GM12875 (cell line): ENCODE data around the gene FBXW12.

Source experiments
- H3K4me3 ChIP-seq: one replicate; pipeline ENCODE4 v1.5.1; 2011; ENCODE audit warnings: low read depth, low read length, control low read depth
- TF ChIP-seq, protein P1 (sequence below): IDR thresholded peaks from 2 replicates; pipeline ENCODE4 v1.5.1; 2011; ENCODE audit warnings: low read depth, mild to moderate bottlenecking, control low read depth, inconsistent platforms, low read length, moderate library complexity, borderline replicate concordance; ENCODE audit not compliant: insufficient read depth

The FBXW12 gene

DNA sequence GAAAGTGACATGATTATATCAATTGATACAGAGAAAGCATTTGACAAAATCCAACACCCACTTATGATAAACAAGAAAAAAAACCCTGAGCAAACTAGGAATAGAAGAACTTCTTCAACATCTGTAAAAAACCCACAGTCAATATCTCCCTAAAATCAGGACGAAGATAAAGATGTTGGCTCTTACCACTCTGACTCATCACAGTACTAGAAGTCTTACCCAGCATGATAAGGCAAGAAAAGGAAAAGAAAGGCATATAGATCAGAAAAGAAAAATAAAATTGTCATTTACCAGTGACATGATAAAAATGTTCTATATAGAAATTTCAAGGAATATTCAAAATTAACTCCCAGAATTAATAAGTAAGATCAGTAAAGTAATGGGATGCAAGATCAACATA, 7.2 kb upstream of the FBXW12 start:
- H3K4me3 ChIP-seq = no peak overlapping the region
- TF ChIP-seq, protein P1, sequence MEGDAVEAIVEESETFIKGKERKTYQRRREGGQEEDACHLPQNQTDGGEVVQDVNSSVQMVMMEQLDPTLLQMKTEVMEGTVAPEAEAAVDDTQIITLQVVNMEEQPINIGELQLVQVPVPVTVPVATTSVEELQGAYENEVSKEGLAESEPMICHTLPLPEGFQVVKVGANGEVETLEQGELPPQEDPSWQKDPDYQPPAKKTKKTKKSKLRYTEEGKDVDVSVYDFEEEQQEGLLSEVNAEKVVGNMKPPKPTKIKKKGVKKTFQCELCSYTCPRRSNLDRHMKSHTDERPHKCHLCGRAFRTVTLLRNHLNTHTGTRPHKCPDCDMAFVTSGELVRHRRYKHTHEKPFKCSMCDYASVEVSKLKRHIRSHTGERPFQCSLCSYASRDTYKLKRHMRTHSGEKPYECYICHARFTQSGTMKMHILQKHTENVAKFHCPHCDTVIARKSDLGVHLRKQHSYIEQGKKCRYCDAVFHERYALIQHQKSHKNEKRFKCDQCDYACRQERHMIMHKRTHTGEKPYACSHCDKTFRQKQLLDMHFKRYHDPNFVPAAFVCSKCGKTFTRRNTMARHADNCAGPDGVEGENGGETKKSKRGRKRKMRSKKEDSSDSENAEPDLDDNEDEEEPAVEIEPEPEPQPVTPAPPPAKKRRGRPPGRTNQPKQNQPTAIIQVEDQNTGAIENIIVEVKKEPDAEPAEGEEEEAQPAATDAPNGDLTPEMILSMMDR = no peak

DNA sequence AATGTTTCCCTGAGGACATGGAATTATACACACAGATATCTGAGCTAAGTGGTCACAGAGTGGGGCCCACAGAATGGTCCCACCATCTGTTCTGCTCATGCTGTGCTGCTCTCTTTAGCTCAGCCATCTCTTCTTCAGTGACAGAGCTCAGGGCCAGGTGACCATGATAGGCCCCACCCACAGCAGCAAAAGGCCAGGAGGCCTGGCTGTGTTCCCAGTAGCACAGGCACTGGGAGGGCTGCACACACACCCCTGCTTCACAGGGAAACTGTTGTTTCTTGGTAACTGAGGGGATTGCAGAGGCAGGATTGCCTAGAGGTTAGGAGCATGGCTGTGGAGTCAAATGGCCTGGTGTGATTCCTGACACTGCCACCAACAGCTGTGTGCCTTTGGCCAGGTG, 4.8 kb upstream of the FBXW12 start:
- TF ChIP-seq, protein P1 = no peak
- H3K4me3 ChIP-seq = no peak overlapping the region

GRCh38 chr3:48369693-48370332, 2.2 kb upstream of the FBXW12 start:
- H3K4me3 ChIP-seq = no peak overlapping the region
- TF ChIP-seq, protein P1 = no peak

DNA sequence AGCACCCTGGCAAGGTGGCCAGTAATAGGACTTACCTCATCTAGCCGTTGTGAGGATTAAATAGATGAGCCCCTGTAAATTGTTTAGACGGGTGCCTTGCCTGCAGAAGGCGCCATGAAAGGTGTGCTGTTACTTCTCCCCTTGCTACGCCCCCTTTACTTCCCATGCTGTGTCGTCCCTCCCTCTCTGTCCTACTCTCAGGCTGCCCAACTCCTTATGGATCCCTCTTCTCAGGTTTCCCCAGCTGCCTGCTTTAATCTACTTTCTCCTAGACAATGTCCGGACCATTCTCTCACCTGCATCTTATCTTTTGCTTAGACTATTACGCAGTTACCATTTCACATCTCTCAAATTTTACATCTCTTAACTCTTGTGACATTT, 1.7 kb upstream of the FBXW12 start:
- TF ChIP-seq, protein P1 = no peak
- H3K4me3 ChIP-seq = no peak overlapping the region

DNA sequence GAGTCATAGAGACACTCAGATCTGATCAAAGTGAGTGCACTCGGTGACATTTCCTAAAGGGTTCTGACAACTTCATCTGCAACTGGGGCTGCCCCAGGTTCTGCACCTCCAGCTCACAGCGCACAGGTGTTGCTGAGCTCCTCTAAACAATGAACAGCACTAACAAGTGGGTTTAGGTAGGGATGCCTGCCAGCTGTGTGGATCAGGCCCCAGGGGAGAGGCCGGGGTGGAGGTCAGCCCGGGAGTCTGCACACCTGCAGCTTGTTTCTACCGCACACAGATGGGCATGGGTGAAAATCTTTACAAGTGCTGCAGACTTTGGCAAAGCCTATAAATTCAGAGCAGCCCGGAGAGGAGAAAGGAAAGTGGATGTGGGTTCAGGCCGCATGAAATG, 355 bp downstream of the FBXW12 start:
- TF ChIP-seq, protein P1 = no peak
- no peak overlapping the region for H3K4me3 ChIP-seq

DNA sequence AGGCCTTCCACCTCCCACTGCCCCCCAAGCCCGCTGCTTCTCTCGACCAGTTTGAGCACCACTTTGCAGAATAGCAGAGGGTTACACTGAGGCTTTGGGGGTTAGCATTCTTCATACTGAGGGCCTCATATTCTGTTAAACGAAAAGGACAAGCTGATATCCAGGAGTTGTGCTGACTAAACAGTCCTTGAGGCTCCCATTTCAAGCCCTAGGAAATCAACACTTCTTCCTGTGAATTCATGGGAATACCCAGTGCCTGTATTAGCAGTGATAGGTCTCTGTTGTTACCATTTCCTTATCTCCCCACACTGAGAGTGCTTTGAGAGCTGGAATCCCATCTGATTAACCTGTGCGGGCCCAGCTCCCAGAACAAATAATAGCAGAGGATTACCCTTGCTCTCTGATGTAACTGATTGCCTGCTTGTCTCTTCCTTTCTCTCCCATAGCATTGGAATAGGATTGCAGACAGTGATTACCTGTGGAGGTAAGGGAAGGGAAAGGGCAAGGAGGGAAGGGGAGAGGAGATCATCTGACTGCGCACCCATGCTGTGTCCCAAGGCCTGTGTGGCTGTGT, 930 bp downstream of the FBXW12 start:
- no peak overlapping the region for H3K4me3 ChIP-seq
- TF ChIP-seq, protein P1 = no peak

DNA sequence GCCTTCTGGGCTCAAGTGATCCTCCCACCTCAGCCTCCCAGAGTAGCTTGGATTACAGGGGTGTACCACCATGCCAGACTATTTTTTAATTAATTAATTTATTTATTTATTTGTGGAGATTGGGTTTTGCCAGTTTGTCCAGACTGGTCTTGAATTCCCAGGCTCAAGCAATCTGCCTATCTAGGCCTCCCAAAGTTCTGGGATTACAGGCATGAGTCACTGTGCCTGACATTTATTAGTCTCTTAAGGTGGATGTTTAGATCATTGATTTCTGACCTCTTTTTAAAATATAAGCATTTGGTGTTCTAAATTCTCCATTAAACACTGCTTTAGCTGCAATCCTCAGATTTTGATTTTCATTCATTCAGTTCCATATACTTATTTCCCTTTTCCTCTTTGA, 15.6 kb downstream of the FBXW12 start:
- H3K4me3 ChIP-seq = no peak overlapping the region
- TF ChIP-seq, protein P1 = no peak
